Skeletal muscle satellite cell (primary cell): Measurements from ENCODE around the gene STX11.

Experiments used
- H3K27me3 ChIP-seq: 2 replicates; pipeline ENCODE4 v1.7.0; 2013; ENCODE audit warnings: low read length; ENCODE audit not compliant: control insufficient read depth, insufficient read depth
- H3K36me3 ChIP-seq: 2 replicates; pipeline ENCODE4 v1.7.0; 2013; ENCODE audit warnings: mild to moderate bottlenecking, control low read depth, low read length; ENCODE audit not compliant: insufficient read depth
- H3K4me1 ChIP-seq: 2 replicates; pipeline ENCODE4 v1.7.0; 2013; ENCODE audit warnings: low read length; ENCODE audit not compliant: control insufficient read depth, insufficient read depth
- H3K4me2 ChIP-seq: 2 replicates; pipeline ENCODE4 v1.7.0; 2013; ENCODE audit warnings: mild to moderate bottlenecking, low read length
- H3K4me3 ChIP-seq: 2 replicates; pipeline ENCODE4 v1.7.0; 2013; ENCODE audit warnings: low read length
- H3K9ac ChIP-seq: 2 replicates; pipeline ENCODE4 v1.7.0; 2013; ENCODE audit warnings: mild to moderate bottlenecking, low read depth, low read length, moderate library complexity
- H3K9me3 ChIP-seq: replicated peaks from 2 replicates; pipeline ENCODE4 v1.7.0; 2013; ENCODE audit warnings: mild to moderate bottlenecking, control low read depth, low read length

Gene STX11

DNA sequence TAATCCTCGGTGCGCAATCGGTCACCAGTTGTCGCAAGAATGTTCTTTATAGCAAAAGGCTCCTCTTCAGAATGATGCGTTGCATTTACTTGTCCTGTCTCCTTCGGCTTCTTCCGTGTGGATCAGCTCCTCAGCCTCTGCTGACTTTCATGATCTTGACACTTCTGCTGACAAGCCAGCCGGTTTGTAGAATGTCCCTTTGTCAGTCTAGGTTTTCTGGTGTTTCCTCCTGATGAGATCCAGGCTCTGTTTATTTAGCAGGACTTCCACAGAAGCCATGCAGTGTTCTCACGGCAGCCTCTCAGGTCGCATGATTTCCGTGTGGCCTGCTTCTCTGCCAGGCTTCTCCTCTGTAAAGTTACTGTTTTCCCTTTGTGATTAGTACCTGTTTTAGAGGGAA, 66.9 kb downstream of the STX11 start:
- Histone ChIP-seq H3K4me3 (peak overlapping the region; percentile 59), H3K36me3 (no peaks in the 10 kb centered on the region), H3K9me3 (no peaks in the 10 kb centered on the region), H3K27me3 (no peaks in the 10 kb centered on the region), H3K9ac (peak overlapping the region; percentile 81), H3K4me2 (peak overlapping the region; percentile 87), H3K4me1 (peaks cover 17% of the 10 kb centered on the region)

DNA sequence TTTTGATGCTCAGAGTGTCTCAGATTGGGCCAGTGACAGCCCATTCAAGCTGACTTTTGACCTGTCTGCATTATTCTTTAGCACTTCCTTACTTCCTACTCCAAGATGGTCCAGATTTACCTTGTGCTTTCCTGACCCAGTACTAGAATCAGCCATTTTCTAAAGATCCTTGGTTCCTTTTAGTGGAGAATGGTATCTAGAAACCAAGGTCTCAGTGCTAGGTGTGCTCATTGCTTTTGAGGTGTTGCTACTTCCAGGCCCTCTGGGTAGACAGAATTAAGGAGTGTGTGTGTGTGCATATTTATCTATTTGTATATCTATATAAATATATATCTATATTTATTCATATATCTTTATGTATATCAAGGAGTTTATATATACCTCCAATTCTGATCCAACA, 67.5 kb downstream of the STX11 start:
- H3K4me3 ChIP-seq, result no peak overlapping the region
- H3K4me2 ChIP-seq, result no peak overlapping the region
- no peaks in the 10 kb centered on the region for H3K9me3 ChIP-seq
- H3K4me1 ChIP-seq, result peaks cover 17% of the 10 kb centered on the region
- no peaks in the 10 kb centered on the region for H3K36me3 ChIP-seq
- no peaks in the 10 kb centered on the region for H3K27me3 ChIP-seq
- H3K9ac ChIP-seq, result no peak overlapping the region

DNA sequence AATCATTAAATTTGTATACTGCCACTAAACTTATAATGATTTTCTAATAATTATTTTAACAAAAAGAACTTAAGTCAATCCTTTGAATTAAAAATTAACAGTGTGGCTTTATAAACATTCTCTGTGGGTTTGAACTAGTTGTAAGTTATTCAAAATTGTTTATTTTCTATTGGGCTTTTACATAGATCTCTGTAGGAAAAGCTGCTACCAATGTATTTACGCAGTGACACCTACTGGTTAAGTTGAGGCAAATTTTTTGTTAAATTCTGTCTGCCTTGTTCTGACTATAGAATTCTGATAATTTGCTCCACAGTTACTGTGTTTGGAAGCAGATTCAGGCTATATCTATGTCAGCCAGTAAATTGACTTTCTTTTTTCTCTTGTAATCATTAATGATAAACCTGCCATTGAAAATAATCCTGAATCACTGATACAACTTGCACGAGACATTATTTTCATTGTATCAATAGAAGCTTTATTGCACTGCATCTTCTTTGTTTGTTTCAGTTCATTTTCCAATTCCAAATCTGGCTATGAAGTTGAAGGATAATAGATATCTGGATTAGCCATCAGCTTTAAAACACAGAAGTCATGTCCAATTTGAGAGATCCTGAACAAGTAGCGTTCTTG, 68.9 kb downstream of the STX11 start:
- Histone ChIP-seq H3K4me1 (peaks cover 26% of the 10 kb centered on the region), H3K9me3 (no peaks in the 10 kb centered on the region), H3K9ac (no peak overlapping the region), H3K4me3 (no peak overlapping the region), H3K36me3 (no peaks in the 10 kb centered on the region), H3K27me3 (no peaks in the 10 kb centered on the region), H3K4me2 (no peak overlapping the region)

DNA sequence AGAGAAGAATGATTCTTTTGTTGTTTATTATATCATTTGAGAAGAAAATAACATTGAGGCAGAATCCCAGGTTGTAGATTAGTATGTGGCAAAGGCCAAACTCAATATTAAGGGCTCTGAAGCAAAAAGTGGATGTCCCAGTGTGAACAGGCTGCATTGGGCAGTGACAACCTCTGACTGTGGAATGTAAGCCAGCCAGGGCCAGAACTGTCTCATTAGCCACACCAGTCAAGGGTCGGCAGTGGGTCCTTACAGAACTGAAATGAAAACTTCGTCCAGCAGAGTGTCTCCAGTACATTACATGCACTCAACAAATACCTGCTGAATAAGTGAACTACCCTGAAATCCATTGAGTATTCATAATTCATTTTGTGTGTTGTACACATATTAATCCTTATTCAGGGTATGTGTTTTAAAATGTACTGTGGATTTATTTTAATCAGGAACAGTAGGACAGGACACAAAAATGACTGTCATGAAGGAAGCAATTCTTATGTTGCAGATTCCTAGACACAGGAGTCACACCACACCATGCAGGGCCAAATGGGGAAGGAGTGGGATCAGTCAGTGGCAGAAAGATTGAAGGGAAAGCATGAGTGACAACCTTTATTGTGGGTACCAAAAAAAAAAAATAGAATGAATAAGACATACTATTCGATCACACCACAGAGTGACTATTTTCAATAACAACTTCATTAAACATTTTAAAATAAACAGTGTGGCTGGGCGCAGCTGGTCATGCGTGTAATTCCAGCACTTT, 69.9 kb downstream of the STX11 start:
- H3K4me2 ChIP-seq, result no peak overlapping the region
- H3K4me1 ChIP-seq, result peaks cover 23% of the 10 kb centered on the region
- H3K36me3 ChIP-seq, result no peaks in the 10 kb centered on the region
- H3K27me3 ChIP-seq, result no peaks in the 10 kb centered on the region
- no peak overlapping the region for H3K9ac ChIP-seq
- no peak overlapping the region for H3K4me3 ChIP-seq
- no peaks in the 10 kb centered on the region for H3K9me3 ChIP-seq

DNA sequence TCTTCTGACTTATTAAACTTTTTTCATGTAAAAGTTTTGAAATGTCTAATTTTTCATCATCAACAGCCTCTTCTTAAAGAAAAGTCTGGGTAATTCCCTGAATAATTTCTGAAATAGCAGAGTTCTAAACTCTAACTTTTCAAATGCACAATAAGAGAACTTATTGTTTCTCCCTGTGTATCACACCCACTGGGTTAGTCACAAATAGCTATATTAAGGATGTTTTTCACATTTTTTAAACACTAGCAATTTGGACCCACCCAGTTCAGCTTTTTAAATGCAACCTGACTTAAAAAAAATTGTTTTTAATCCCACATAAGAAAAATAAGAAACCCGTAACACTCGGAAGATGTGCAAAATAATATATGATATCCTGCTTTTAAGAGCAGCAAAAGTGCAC, 73.4 kb downstream of the STX11 start:
- Histone ChIP-seq H3K27me3 (no peaks in the 10 kb centered on the region), H3K36me3 (no peaks in the 10 kb centered on the region), H3K4me2 (peak overlapping the region; percentile 10), H3K4me1 (peaks cover 9% of the 10 kb centered on the region), H3K9ac (no peak overlapping the region), H3K4me3 (no peak overlapping the region), H3K9me3 (no peaks in the 10 kb centered on the region)

DNA sequence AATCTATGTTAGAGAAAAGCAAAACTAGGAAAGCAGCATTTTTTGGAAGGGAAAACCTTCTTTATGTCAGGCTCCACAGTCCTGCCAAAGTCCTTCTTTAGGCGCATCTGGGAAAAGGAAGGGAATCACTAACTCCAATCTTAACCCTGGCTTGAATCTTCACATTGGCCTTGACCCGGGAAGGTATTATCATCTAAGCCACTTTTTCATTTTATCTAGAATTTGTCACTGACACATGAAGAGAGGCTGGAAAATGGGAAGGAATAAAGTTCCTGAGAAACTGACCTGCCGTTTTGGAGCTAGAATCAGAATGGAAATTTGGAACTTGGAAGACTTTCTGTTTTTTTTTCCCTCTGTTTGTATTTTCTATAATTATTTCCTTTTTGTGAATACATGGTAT, 81.4 kb downstream of the STX11 start:
- Histone ChIP-seq H3K4me3 (no peak overlapping the region), H3K36me3 (no peaks in the 10 kb centered on the region), H3K9me3 (no peaks in the 10 kb centered on the region), H3K9ac (no peak overlapping the region), H3K27me3 (no peaks in the 10 kb centered on the region), H3K4me2 (no peak overlapping the region), H3K4me1 (no peaks in the 10 kb centered on the region)

DNA sequence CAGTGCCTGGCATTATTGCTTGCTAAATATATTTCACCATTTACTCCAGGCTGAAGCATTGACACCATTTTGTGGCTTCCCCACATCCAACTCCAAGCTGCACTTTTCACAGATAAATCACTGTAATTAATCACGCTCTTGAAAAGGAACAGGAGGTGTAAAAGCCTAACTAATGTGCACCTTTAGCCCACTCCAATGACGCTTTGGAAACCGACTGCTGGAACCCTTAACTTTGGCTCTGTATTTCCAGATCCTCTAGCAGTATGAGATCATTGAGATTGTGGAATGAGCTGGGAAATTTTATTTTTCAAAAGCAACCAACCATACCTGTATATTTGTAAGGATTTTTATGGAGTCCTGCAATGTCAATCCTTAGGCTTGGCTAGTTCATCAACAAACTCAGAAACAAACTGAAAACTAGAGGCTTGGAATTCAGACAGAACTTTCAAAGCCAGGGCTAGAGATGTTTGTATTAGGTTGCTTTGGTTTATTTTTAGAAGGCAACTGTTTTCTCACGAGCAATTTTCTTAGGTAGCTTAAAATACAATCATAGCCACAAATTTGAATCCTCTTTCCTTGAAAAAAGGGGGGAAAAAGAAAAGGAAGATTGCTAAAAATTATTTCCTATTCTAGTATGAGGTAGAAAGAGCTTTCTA, 82.0 kb downstream of the STX11 start:
- Histone ChIP-seq H3K36me3 (no peaks in the 10 kb centered on the region), H3K4me2 (no peak overlapping the region), H3K9me3 (no peaks in the 10 kb centered on the region), H3K4me1 (no peaks in the 10 kb centered on the region), H3K27me3 (no peaks in the 10 kb centered on the region), H3K9ac (no peak overlapping the region), H3K4me3 (no peak overlapping the region)

DNA sequence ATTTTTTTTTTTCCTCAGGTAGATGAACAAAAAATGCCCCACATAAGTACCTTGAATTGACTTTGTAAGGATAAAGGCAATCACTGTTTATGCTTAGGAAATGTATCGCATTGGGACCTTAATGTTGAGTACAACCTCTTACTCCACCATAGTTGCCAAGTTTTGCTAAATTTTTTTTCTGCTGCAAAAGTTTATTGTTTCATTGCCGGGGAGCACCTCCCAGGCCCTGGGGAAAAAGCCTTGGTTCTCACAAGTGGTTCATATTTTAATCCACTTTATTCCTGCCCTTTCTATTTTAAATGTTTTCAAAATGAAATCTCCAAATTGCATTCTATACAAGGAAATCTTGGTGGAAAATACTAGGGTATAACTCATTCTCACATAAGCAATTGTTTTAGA, 82.5 kb downstream of the STX11 start:
- Histone ChIP-seq H3K4me1 (no peaks in the 10 kb centered on the region), H3K9me3 (no peaks in the 10 kb centered on the region), H3K4me3 (no peak overlapping the region), H3K27me3 (no peaks in the 10 kb centered on the region), H3K9ac (no peak overlapping the region), H3K36me3 (no peaks in the 10 kb centered on the region), H3K4me2 (no peak overlapping the region)

DNA sequence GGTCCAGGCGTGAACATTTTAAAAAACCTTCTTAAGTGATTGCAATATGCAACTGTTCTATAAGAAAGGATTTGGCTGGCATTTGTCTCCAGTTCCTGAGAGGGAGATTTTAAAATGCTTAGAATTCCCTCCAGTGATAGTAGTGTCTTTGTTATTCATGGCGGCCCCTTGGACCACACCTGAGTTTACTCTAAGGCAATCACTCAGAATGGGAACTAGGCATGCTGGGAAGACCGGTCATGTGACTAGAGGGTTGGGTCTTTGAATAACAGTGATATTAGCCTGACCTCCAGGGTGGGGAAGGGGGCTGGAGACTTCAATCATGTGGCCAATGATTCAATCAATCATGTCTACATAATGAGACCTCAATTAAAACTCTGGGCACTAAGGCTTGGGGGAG, 84.1 kb downstream of the STX11 start:
- Histone ChIP-seq H3K4me1 (no peaks in the 10 kb centered on the region), H3K27me3 (no peaks in the 10 kb centered on the region), H3K9ac (no peak overlapping the region), H3K4me3 (no peak overlapping the region), H3K36me3 (no peaks in the 10 kb centered on the region), H3K4me2 (no peak overlapping the region), H3K9me3 (no peaks in the 10 kb centered on the region)

DNA sequence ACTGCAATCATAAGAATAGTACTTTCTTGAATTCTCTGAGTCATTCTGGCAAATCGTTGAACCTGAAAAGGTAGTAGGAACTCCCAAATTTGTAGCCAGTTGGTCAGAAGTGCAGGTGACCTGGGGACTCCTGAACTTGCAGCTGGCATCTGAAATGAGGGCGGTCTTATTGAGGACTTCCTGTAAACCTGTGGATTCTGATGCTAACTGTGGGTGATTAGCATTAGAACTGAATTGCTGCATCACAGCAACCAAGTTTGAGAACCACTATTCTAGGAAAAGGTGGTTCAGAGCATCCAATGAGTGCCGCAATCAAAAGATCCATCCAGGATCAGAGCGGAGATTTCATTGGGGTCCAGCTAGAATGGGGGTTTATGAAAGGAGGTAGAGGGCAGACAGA, 84.6 kb downstream of the STX11 start:
- no peak overlapping the region for H3K4me2 ChIP-seq
- H3K36me3 ChIP-seq, result no peaks in the 10 kb centered on the region
- no peaks in the 10 kb centered on the region for H3K9me3 ChIP-seq
- H3K27me3 ChIP-seq, result no peaks in the 10 kb centered on the region
- no peak overlapping the region for H3K9ac ChIP-seq
- H3K4me3 ChIP-seq, result no peak overlapping the region
- no peaks in the 10 kb centered on the region for H3K4me1 ChIP-seq
